Activated naive CD4-positive, alpha-beta T cell treated with Interleukin-2 at 50 U/mL for 16 hours (primary cell): Measurements from ENCODE around the gene ZSCAN10.
"Not testable (repeated sequence)": the region's sequence is repeated elsewhere in the genome, so short reads cannot be mapped to it uniquely, and the experiment has no call there.

ENCODE experiments used
- DNase-seq: peaks from one replicate; pipeline ENCODE4 v3.0.0-alpha.2; 2020

The ZSCAN10 gene

DNA sequence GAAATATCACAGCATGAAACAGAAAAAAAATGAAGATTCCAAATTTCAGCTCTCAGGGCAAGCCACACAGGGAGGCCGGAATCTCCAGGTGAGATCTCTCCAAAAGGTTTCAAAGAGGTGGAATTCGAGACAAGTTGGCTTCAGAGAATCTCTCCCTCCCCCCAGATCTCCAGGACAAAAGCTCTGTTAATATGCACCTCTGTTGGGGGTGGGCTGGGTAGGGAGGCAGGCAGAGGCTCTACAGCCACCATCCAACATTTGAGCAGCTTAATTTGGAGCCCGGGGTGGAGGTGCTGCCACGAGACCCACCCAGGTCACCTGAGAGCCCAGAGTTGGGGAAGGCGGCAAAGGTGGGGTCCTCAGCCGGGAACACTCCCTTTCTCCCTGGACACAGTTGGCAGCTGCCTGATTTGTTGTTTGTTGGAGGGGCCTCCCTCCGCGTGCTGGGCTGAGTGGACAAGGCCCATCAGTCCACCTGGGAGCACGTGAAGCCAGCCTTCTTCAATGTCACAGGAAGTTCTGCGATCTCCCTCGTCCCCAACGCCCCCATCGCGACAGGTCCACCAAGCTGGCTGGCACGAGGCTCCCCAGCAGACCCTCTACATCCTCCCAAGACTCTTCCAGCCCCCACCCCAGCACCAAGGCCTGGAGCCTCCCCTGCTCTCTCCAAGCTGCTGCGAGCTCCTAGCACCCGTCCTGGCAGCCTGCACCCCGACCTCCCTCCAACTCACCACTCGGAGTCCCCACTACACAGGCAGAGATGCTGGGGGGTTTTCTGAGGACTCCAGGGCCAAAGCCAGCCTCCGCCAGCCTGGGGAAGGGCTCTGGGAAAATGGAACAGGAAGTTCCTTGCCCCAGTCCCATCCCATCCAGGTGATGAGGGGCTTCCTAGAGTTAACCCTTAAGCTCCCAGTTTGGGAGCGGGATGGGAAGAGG, at the start of gene ZSCAN10:
ZSCAN10 (minus strand) TSS at position 836 of the 936 bp plus-strand sequence. CDS start 6,357 bp downstream, outside the sequence.
- no peak for DNase-seq

GRCh38 chr16:3148256-3149192, 49.4 kb upstream of the ZSCAN10 start:
- DNase-seq = no peak

DNA sequence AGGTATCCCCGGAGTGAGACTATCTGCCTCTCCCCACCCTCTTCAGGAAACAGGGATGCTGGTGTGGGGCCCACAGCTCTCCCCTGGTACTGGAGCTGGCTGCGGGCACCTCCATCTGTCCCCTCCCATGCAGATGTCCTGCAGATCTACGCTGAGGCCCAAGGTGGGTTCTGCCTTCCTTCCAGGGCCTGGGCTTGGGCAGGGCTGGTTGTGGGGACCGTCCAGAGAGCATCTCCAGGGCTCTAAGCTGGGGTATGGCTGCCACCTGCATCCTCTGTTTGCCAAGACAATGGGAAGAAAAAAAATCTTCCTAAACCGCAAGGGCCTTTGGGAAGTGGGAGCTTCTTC, 48.6 kb upstream of the ZSCAN10 start:
- no peak for DNase-seq

GRCh38 chr16:3147046-3147756, 48.1 kb upstream of the ZSCAN10 start:
- no peak for DNase-seq

- no peak for DNase-seq
Observed at GRCh38 chr16:3145660-3146059, 46.6 kb upstream of the ZSCAN10 start.

DNA sequence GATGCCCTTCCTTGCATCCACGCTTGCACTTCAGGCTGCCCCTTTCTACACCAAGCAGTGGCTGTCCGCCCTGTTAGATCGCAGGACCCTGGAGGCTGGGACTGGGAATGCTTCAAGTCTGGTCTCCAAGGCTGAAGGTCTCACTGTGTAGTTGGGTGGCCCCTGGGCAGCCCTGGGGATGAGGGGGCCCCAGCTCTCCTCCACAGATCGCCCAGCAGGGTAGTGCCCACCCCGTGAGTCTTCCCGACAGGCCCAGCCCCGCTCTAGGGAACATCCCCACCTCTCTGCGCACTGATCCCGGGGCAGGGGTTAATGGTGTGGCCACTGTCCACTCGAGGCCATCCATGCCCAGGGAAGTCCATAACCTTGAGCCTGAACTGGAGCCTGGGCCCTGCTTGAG, 46.1 kb upstream of the ZSCAN10 start:
- DNase-seq = no peak

- no peak for DNase-seq
Observed at GRCh38 chr16:3144321-3144983, 45.4 kb upstream of the ZSCAN10 start.

DNA sequence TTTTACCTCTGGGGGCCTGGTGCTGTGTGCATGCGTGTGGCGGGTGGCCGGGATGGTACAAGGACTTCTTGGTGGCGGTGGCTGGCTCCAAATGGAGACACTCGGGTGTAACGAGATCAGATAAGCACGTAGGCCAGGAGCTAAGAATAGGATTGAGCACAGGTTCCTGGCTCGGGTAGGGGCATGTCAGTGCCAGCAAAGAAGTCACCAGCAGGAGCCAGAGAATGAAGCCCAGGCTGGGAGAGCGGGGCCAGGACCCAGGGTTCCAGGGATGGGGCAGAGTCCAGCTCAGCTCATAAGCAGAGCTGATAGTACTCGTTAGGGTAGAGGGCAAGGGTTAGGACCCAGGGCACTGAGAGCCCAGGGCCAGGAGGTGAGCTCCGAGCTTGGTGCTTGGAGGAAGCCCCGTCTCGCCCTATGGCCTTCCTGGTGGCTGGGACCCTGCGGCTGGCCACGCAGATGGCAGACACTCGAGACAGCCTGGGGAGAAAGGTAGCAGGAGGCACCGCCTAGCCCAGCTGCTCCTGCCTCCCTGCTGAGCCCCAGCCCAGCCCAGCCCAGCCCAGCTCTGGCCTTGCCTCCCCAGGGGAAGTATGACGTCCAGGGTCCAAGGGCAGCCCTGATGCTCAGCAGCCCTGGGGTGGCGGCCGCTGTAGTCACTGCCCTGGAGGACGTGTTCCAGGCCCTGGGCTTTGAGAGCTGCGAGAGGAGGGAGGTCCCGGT, 44.7 kb upstream of the ZSCAN10 start:
- DNase-seq = no peak

GRCh38 chr16:3143189-3143588, 44.1 kb upstream of the ZSCAN10 start:
- no peak for DNase-seq

- DNase-seq = no peak
Observed at GRCh38 chr16:3142770-3143169, 43.7 kb upstream of the ZSCAN10 start.

DNA sequence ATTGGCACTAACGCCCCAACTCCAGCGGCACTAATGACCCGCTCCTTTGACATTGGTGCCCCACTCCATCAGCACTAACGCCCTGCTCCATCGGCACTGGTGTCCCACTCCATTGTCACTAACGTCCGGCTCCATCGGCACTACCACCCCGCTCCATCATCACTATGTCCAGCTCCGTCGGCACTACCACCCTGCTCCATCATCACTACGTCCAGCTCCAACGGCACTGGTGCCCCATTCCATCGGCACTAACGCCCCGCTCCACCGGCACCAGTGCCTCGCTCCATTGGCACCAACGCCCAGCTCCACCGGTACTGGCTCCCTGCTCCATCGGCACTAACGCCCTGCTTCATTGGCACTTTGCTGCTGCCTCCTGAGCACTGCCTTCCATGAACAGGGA, 43.2 kb upstream of the ZSCAN10 start:
- no peak for DNase-seq

- no peak for DNase-seq
Observed at GRCh38 chr16:3141781-3142311, 42.8 kb upstream of the ZSCAN10 start.

DNA sequence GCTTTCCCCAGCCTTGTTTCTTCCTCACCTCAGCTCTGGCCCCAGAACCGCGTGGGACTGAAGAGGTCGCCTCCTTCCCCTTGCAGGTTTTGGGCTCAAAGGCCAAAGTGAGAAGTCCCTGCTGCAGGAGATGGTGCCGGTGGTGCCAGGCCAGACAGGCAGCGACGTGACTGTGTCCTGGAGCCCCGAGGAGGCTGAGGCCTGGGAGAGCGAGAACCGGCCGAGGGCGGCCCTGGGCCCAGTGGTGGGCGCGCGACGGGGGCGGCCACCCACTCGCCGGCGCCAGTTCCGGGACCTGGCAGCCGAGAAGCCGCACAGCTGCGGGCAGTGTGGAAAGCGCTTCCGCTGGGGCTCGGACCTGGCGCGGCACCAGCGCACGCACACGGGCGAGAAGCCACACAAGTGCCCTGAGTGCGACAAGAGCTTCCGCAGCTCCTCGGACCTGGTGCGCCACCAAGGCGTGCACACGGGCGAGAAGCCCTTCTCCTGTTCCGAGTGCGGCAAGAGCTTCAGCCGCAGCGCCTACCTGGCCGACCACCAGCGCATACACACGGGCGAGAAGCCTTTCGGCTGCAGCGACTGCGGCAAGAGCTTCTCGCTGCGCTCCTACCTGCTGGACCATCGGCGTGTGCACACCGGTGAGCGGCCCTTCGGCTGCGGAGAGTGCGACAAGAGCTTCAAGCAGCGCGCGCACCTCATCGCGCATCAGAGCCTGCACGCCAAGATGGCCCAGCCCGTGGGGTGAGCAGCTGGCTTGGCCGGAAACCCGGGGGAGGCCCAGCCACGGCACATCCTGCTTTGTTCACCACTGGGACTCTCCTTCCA, 41.7 kb upstream of the ZSCAN10 start:
- DNase-seq = no peak

GRCh38 chr16:3139561-3139960, 40.5 kb upstream of the ZSCAN10 start:
- not testable (repeated sequence) for DNase-seq

DNA sequence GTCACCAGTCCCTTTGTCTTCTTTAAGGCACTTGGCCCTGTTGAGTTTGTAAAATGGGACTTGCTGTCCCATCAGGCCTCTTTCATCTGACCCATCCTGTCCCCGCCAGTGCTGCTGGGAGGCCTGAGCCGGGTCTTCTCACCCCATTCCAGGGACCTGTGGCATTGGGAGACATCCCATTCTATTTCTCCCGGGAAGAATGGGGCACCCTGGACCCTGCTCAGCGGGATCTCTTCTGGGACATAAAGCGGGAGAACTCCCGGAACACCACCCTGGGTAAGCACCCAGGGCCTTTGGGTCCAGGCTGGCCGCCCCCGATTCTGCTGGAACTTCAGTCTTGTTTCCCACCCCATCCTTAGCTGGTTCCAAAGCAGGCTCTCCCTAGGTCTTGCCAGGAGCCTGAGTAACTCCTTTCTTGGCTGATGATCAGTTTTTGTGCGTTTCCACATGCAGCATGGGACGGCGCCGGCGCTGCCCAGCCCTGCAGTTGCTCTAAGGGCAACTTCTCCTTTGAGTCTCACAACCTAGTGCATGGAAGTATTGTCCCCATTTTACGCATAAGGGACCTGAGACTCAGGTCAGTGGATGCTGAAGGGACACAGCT, 39.8 kb upstream of the ZSCAN10 start:
- DNase-seq = no peak

DNA sequence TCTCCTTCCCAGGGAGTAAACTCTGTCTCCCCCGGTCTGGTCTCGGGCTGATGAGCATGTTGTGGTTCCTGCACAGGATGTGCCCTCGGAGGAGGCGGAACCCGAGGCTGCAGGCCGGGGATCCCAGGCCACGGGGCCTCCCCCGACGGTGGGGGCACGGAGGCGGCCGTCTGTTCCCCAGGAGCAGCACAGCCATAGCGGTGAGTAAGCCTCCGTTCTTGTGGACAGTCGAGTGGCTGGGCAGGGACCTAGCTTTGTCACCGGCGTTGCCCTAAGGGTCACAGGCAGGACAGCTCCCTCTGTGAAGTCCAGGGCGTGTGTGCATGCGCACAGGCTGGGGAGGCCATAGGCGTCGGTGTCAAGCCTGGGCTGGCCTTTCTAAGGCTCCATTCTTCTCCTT, 39.2 kb upstream of the ZSCAN10 start:
- DNase-seq = no peak

- DNase-seq = no peak
Observed at GRCh38 chr16:3137267-3137666, 38.2 kb upstream of the ZSCAN10 start.

- no peak for DNase-seq
Observed at GRCh38 chr16:3135126-3135715, 36.1 kb upstream of the ZSCAN10 start.

DNA sequence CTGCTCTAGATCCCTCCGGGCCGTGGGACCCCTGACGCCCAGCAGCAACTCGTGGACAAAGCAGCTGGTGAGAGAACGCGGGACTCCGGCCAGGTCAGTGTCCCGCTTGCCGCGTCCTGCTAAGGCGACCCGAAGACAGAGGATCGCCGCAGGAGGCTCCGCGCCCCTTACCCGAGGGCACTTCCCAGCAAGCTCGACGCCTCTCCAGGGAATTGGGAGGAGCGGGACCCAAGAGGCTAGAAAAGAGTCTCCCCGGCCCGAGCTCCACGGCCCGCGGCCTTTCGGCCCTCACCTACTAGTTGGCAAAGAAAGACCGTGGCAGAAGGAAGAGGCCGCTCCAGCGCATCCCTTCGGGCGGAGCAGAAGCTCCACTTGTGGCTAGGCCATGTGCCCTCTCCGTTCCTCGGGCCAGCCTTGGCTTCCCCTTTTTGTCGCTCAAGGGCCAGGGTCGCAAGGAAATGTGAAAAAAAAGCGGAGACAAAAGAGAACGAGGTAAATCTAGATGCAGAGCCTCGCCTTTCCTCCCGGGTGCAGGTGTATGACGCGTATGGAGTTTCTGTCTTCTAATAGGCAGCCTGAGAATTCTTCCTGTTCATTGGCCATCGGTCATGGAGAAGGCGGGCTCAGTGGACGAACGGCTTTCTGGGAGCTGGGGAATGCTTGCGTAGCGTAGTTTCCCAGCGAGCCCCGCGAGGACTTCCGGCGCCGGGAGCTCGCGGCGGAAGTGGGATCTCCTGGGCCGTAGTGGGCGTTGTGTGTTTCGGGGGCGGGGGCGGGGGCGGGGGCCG, 35.4 kb upstream of the ZSCAN10 start, which contains the start of gene ZNF213:
ZNF213 (plus strand) TSS at position 692 of the 788 bp plus-strand sequence. CDS start 2,252 bp downstream, outside the sequence.
- DNase-seq = peak; percentile 92
